Activated CD4-positive, alpha-beta T cell treated with anti-CD3 and anti-CD28 coated beads for 36 hours (primary cell): ENCODE measurements around the gene CDC20. TPM values are rescaled to one million over a fixed set of nuclear protein-coding genes. Genes with fewer than 3 reads are reported as not detected.

Experiments
- ATAC-seq: fragments of 200-7000 bp; cut with Tn5 transposase; one replicate; pipeline ENCODE4 v1.10.0; 2021; ENCODE audit warnings: mild to moderate bottlenecking, moderate library complexity
- CTCF ChIA-PET: fragments of 350-600 bp; sonication (Branson Sonifier 250); formaldehyde crosslinking; loops from one replicate; lab custom pipeline; 2021; ENCODE audit warnings: antibody characterized with exemption; lab: Charles Lee
- POLR2A ChIA-PET: fragments of 350-600 bp; sonication (Branson Sonifier 250); formaldehyde crosslinking; loops from one replicate; lab custom pipeline; 2021; ENCODE audit warnings: antibody characterized with exemption, inconsistent platforms; lab: Charles Lee
- DNase-seq: peaks from one replicate; pipeline ENCODE4 v3.0.0-alpha.2; 2020
- H3K27ac Mint-ChIP-seq: one replicate; pipeline ENCODE4 v1.8.0; 2021; ENCODE audit warnings: mixed read lengths
- H3K27me3 Mint-ChIP-seq: one replicate; pipeline ENCODE4 v1.8.0; 2021; ENCODE audit warnings: mixed read lengths
- H3K36me3 Mint-ChIP-seq: one replicate; pipeline ENCODE4 v1.8.0; 2021; ENCODE audit warnings: low read depth, mixed read lengths
- H3K4me1 Mint-ChIP-seq: one replicate; pipeline ENCODE4 v1.8.0; 2021; ENCODE audit warnings: mixed read lengths
- H3K4me3 Mint-ChIP-seq: one replicate; pipeline ENCODE4 v1.8.0; 2021; ENCODE audit warnings: mild to moderate bottlenecking, moderate library complexity, mixed read lengths
- H3K9me3 Mint-ChIP-seq: one replicate; pipeline ENCODE4 v1.8.0; 2021; ENCODE audit warnings: low read depth, mixed read lengths
- intact Hi-C, 2 experiments: fragments of 100-400 bp; cut with DNase I in 1 of 2; cut with micrococcal nuclease in 1 of 2; formaldehyde crosslinking; loops; one replicate each; pipeline versions ENCODE4 v1.14.2 to v1.15.1; 2022 to 2024; cut with DNase I, micrococcal nuclease
- total RNA-seq, 2 experiments: library from RNA; stranded (reverse); gene quantifications; one replicate each; pipeline ENCODE4 v1.2.3, GENCODE V29; 2021

CDC20 gene
- total RNA-seq, result 100 to 1,000 TPM; 158 to 163 TPM

DNA sequence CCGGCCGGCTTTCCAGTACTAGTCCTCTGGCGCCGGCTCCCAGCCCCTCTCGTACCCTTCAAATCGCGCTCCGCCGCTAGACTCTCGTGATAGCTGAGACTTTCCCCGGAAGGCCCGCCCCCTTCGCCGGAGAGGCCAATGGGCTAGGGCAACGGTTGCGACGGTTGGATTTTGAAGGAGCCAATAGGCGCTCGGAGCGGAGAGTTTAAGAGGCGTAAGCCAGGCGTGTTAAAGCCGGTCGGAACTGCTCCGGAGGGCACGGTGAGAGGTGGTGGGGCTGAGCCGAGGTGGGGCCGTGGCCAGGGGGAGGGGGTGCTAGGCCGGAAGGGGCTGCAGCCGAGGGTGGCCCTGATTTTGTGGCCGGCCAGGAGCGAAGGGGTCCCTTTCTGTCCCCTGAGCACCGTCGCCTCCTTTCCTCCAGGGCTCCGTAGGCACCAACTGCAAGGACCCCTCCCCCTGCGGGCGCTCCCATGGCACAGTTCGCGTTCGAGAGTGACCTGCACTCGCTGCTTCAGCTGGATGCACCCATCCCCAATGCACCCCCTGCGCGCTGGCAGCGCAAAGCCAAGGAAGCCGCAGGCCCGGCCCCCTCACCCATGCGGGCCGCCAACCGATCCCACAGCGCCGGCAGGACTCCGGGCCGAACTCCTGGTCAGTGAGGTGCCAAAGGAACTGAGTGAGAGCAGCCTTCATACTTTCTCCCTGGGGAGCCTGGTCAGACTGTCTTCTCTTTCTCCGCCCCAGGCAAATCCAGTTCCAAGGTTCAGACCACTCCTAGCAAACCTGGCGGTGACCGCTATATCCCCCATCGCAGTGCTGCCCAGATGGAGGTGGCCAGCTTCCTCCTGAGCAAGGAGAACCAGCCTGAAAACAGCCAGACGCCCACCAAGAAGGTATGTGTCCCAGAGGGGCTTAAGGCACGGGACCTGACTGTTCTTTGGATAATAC lies at the start of gene CDC20:
TSS of gene CDC20 (plus strand) at position 236 of the 948 bp plus-strand sequence. CDS start at position 471, 235 bp downstream.
- Mint-ChIP-seq H3K36me3 (peaks cover 50% of the 10 kb centered on the region), H3K27ac (peak within 1 kb of the TSS; percentile 93), H3K9me3 (no peaks in the 10 kb centered on the region), H3K4me1 (peaks cover 32% of the 10 kb centered on the region), H3K4me3 (peak within 1 kb of the TSS; percentile 97), H3K27me3 (no peaks in the 10 kb centered on the region)
- ChIA-PET CTCF (interaction anchor here (0.6 to 2.4 kb wide), 9 partner anchors 9 to 291 kb away, joined by 3 to 10 read pairs (median 4); partner anchors contain the start of genes ELOVL1 and KDM4A), POLR2A (interaction anchor here (1.6 kb wide), 1 partner anchor 9 kb away, joined by 14 read pairs; the partner anchor contains the start of gene ELOVL1)
- intact Hi-C loops, result loop anchor here (1.0 to 5.0 kb wide), 12 partner anchors 9 to 588 kb away; partner anchors contain the start of genes ELOVL1 (in 2 of the 2), CFAP57 (in 1 of the 2), EBNA1BP2 (in 1 of the 2) and IPO13 (in 1 of the 2)
- peak; percentile 99 for ATAC-seq
- DNase-seq, result peak; percentile 99

DNA sequence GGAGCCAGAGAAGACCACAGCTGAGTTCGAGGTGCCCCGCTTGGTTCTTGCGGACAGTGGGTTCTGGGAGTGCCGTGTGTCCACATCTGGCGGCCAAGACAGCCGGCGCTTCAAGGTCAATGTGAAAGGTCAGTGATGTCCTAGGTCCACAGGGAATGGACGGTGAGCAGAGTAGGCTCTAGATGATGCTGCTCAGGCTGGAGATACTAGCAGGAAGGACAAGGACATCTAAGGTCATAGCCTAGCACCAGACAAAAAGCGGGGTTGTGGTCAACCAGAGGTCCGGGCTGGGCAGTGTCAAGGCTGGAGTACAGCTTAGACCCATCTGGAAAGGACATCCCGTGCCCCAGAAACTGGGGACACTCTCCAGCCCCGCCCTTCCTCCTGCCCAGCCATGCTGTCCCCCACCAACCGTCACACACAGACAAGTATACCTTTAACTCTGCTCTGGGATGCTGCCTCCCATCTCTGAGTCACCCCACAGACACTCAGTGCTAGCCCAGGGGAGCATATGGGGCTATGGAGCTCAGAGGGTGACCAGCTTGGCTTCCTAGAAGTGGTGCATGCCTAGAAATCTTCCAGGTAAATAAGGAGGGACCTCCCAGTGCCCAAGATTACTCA lies 49.3 kb upstream of the CDC20 start:
- DNase-seq (no peak), ATAC-seq (peak; percentile 49)
- Mint-ChIP-seq H3K27me3 (no peaks in the 10 kb centered on the region), H3K36me3 (no peaks in the 10 kb centered on the region), H3K4me1 (no peaks in the 10 kb centered on the region), H3K27ac (no peak overlapping the region), H3K4me3 (no peak overlapping the region), H3K9me3 (no peaks in the 10 kb centered on the region)
- ChIA-PET CTCF (no interaction called here), POLR2A (no interaction called here)
- intact Hi-C loops, result no loop called here

DNA sequence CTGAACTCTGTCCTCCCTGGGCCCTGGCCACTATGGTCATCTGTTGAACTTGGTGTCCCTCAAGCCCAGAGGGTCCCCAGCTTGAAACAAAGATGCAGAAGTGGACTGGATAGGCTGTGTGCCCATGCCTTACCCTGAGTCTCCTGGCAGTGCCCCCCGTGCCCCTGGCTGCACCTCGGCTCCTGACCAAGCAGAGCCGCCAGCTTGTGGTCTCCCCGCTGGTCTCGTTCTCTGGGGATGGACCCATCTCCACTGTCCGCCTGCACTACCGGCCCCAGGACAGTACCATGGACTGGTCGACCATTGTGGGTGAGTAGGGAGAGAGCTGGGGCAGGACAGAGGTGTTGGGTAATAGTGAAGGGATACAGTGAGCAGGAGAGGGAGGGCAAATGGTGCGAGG lies 47.3 kb upstream of the CDC20 start:
- no peaks in the 10 kb centered on the region for H3K4me1 Mint-ChIP-seq
- H3K9me3 Mint-ChIP-seq, result no peaks in the 10 kb centered on the region
- DNase-seq (no peak), ATAC-seq (no peak)
- no peak overlapping the region for H3K27ac Mint-ChIP-seq
- CTCF ChIA-PET, result no interaction called here
- no peaks in the 10 kb centered on the region for H3K36me3 Mint-ChIP-seq
- no peaks in the 10 kb centered on the region for H3K27me3 Mint-ChIP-seq
- intact Hi-C loops, result no loop called here
- POLR2A ChIA-PET, result no interaction called here
- H3K4me3 Mint-ChIP-seq, result no peak overlapping the region

DNA sequence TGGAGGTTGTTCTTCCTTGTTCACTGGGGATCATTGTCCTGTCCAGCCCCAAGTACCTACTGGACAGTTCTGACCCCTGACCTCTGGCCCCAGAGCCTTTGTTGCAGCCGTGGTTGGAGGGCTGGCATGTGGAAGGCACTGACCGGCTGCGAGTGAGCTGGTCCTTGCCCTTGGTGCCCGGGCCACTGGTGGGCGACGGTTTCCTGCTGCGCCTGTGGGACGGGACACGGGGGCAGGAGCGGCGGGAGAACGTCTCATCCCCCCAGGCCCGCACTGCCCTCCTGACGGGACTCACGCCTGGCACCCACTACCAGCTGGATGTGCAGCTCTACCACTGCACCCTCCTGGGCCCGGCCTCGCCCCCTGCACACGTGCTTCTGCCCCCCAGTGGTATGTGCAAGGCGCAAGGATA lies 46.6 kb upstream of the CDC20 start:
- Mint-ChIP-seq H3K36me3 (no peaks in the 10 kb centered on the region), H3K9me3 (no peaks in the 10 kb centered on the region), H3K4me1 (no peaks in the 10 kb centered on the region), H3K27me3 (no peaks in the 10 kb centered on the region), H3K27ac (no peak overlapping the region), H3K4me3 (no peak overlapping the region)
- ATAC-seq, result no peak
- ChIA-PET POLR2A (no interaction called here), CTCF (interaction anchor here (0.6 kb wide), 1 partner anchor 945 kb away, joined by 3 read pairs; no protein-coding TSS in a partner anchor)
- no peak for DNase-seq
- intact Hi-C loops, result no loop called here

DNA sequence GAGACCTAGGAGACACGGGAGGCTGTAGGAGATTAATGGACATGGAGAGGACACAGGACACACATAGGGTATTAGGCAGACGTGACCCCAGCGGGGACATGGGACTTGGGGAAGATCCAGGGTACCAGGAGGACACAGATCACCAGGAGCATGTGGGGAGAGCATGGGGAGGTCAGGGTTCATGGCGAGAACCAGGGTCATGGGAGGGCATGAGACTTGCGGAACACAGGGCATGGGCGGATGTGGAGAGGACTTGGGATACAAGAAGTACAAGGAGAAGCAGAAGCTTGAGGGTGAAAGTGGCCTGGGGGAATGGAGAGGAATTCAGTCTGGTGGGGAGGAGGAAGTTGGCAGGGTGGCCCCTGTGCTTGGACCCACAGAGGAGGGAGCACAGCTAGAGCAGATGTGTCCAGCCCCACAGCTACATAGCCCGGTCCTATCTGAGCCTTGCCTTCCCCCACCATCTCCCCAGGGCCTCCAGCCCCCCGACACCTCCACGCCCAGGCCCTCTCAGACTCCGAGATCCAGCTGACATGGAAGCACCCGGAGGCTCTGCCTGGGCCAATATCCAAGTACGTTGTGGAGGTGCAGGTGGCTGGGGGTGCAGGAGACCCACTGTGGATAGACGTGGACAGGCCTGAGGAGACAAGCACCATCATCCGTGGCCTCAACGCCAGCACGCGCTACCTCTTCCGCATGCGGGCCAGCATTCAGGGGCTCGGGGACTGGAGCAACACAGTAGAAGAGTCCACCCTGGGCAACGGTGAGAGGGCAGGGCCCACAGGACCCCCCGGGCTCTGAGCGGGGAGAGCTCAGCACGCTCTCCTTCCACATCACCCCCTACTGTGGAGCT lies 45.9 kb upstream of the CDC20 start:
- Mint-ChIP-seq H3K27me3 (no peaks in the 10 kb centered on the region), H3K9me3 (no peaks in the 10 kb centered on the region), H3K4me3 (no peak overlapping the region), H3K4me1 (no peaks in the 10 kb centered on the region), H3K36me3 (no peaks in the 10 kb centered on the region), H3K27ac (no peak overlapping the region)
- DNase-seq (no peak), ATAC-seq (no peak)
- POLR2A ChIA-PET, result no interaction called here
- intact Hi-C loops, result no loop called here
- CTCF ChIA-PET, result interaction anchor here (0.6 to 0.7 kb wide), 2 partner anchors 239 to 945 kb away, joined by 3 read pairs; no protein-coding TSS in a partner anchor

DNA sequence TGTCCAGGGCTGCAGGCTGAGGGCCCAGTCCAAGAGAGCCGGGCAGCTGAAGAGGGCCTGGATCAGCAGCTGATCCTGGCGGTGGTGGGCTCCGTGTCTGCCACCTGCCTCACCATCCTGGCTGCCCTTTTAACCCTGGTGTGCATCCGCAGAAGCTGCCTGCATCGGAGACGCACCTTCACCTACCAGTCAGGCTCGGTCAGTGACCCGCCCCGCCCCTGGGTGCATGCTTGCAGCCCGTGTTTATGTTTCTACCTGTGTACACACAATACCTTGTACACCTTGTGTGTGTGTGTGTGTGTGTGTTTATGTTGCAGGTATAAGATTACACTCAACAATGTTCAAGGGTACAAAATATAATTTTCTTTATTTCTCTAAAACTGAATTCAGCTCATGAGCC lies 45.0 kb upstream of the CDC20 start:
- no peak overlapping the region for H3K4me3 Mint-ChIP-seq
- no peaks in the 10 kb centered on the region for H3K27me3 Mint-ChIP-seq
- H3K9me3 Mint-ChIP-seq, result no peaks in the 10 kb centered on the region
- POLR2A ChIA-PET, result no interaction called here
- intact Hi-C loops, result no loop called here
- CTCF ChIA-PET, result interaction anchor here (0.7 kb wide), 1 partner anchor 238 kb away, joined by 3 read pairs; no protein-coding TSS in a partner anchor
- H3K36me3 Mint-ChIP-seq, result no peaks in the 10 kb centered on the region
- no peak for ATAC-seq
- DNase-seq, result no peak
- no peak overlapping the region for H3K27ac Mint-ChIP-seq
- H3K4me1 Mint-ChIP-seq, result no peaks in the 10 kb centered on the region

DNA sequence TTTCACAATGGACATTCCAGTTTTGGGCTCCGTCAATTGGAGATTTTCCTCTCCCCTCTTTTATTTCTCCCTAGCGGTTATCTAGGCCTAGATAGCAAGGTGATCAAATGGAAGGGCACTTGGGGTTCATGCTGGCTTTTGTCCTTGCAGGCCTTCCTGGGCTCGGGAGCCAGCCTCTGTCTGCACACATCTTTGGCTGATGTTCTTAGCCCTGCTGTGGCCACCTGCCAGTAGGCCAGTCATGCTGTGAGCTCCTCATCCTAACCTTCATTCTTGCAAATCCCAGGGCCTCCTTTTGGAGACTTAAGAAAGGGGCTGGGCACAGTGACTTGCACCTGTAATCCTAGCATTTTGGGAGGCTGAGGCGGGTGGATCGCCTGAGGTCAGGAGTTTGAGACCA lies 44.5 kb upstream of the CDC20 start:
- intact Hi-C loops, result no loop called here
- H3K36me3 Mint-ChIP-seq, result no peaks in the 10 kb centered on the region
- no peaks in the 10 kb centered on the region for H3K4me1 Mint-ChIP-seq
- CTCF ChIA-PET, result no interaction called here
- no peak for ATAC-seq
- no peak overlapping the region for H3K27ac Mint-ChIP-seq
- no peaks in the 10 kb centered on the region for H3K9me3 Mint-ChIP-seq
- no peak for DNase-seq
- no peak overlapping the region for H3K4me3 Mint-ChIP-seq
- H3K27me3 Mint-ChIP-seq, result no peaks in the 10 kb centered on the region
- POLR2A ChIA-PET, result no interaction called here

DNA sequence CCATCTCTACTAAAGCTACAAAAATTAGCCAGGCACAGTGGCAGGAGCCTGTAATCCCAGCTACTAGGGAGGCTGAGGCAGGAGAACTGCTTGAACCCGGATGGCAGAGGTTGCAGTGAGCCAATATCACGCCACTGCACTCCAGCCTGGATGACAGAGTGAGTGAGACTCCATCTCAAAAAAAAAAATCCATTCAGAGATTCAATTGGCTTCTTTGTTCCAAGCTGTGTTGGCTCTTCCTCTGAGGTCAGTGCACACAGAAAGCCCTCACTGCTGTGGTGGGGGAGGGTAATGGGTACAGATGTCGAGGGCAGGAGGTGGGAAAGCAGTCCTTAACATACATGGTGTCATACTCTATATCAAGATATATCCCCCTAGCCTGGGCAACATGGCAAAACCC lies 43.3 kb upstream of the CDC20 start:
- Mint-ChIP-seq H3K4me1 (no peaks in the 10 kb centered on the region), H3K27me3 (no peaks in the 10 kb centered on the region), H3K9me3 (no peaks in the 10 kb centered on the region), H3K4me3 (no peak overlapping the region), H3K36me3 (no peaks in the 10 kb centered on the region), H3K27ac (no peak overlapping the region)
- ChIA-PET CTCF (interaction anchor here (0.7 kb wide), 1 partner anchor 14 kb away, joined by 3 read pairs; no protein-coding TSS in a partner anchor), POLR2A (no interaction called here)
- ATAC-seq, result no peak
- intact Hi-C loops, result no loop called here
- DNase-seq, result no peak

DNA sequence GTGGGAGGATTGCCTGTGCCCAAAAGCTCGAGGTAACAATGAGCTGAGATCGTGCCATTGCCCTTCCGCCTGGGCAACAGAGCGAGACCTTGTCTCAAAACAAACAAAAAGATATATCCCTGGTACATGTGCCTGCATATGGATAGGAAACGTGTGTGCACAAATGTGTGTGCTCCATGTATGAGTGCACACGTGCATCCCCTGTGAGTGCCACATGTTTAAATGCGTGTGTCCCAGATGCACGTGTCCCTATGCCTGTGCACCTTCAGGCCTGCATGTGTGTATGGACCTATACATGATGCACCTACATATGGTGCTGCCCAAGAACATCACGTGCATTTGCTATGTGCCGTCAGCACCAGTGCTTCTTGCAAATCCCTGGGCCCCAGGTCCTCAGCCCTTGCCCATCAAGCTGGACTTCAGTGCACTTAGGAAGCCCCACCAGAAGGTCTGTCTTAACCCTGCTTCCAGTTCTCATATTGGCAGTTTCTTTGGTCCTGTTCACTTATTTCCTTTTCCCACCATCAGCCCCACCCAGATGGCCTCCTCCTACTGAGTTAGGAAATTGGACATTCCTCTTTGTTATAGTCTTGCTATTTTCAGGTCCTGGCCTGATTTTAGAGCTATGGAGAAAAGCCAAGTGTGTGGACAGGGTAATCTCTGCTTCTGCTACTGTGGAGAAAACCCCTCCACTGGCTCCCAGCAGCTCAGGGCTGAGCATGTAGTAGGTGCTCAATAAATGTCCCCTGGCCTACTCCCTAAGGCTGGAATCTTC lies 42.6 kb upstream of the CDC20 start:
- no peak overlapping the region for H3K27ac Mint-ChIP-seq
- intact Hi-C loops, result no loop called here
- H3K9me3 Mint-ChIP-seq, result no peaks in the 10 kb centered on the region
- H3K36me3 Mint-ChIP-seq, result no peaks in the 10 kb centered on the region
- ChIA-PET CTCF (no interaction called here), POLR2A (no interaction called here)
- H3K27me3 Mint-ChIP-seq, result no peaks in the 10 kb centered on the region
- no peak for ATAC-seq
- H3K4me1 Mint-ChIP-seq, result no peaks in the 10 kb centered on the region
- DNase-seq, result no peak
- H3K4me3 Mint-ChIP-seq, result no peak overlapping the region

DNA sequence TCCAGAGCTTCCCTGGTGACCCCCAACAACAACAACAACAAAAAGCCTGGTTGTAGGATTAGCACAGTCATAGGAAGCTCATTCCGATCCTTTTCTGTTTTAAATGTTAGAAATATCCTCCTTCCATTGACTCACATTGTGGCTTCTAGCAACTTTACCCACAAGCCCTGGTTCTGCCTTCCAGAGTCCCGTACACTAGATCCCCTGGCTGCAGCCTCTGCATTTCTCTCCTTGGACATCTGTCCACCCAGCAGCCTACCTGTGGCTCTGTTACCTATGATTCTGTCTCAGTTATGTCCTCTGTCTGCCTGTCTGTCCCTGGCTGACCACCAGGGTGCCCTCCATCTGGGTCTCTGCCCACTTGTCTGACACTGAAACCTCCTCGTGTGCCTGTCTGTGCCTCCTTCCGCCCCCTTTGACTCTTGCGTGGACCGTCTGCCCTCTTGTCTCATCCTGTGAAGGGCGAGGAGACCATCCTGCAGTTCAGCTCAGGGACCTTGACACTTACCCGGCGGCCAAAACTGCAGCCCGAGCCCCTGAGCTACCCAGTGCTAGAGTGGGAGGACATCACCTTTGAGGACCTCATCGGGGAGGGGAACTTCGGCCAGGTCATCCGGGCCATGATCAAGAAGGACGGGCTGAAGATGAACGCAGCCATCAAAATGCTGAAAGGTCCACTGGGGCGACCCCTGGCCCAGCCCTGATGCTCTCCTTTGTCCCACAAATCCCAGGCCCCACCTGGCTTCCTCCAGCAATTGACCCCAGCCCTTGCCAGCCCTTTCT lies 41.9 kb upstream of the CDC20 start:
- no peak for DNase-seq
- no peak for ATAC-seq
- Mint-ChIP-seq H3K4me1 (no peaks in the 10 kb centered on the region), H3K9me3 (no peaks in the 10 kb centered on the region), H3K36me3 (no peaks in the 10 kb centered on the region), H3K27me3 (no peaks in the 10 kb centered on the region), H3K27ac (no peak overlapping the region), H3K4me3 (no peak overlapping the region)
- CTCF ChIA-PET, result no interaction called here
- intact Hi-C loops, result no loop called here
- POLR2A ChIA-PET, result no interaction called here
